GM12875 (cell line): ENCODE data around the gene CLEC4F.

ENCODE experiments used
- H3K4me3 ChIP-seq: one replicate; pipeline ENCODE4 v1.5.1; 2011; ENCODE audit warnings: low read depth, low read length, control low read depth
- CTCF ChIP-seq: IDR thresholded peaks from 2 replicates; pipeline ENCODE4 v1.5.1; 2011; ENCODE audit warnings: low read depth, mild to moderate bottlenecking, control low read depth, inconsistent platforms, low read length, moderate library complexity, borderline replicate concordance; ENCODE audit not compliant: insufficient read depth

CLEC4F gene, protein sequence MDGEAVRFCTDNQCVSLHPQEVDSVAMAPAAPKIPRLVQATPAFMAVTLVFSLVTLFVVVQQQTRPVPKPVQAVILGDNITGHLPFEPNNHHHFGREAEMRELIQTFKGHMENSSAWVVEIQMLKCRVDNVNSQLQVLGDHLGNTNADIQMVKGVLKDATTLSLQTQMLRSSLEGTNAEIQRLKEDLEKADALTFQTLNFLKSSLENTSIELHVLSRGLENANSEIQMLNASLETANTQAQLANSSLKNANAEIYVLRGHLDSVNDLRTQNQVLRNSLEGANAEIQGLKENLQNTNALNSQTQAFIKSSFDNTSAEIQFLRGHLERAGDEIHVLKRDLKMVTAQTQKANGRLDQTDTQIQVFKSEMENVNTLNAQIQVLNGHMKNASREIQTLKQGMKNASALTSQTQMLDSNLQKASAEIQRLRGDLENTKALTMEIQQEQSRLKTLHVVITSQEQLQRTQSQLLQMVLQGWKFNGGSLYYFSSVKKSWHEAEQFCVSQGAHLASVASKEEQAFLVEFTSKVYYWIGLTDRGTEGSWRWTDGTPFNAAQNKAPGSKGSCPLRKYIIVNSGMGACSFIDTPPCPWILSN

DNA sequence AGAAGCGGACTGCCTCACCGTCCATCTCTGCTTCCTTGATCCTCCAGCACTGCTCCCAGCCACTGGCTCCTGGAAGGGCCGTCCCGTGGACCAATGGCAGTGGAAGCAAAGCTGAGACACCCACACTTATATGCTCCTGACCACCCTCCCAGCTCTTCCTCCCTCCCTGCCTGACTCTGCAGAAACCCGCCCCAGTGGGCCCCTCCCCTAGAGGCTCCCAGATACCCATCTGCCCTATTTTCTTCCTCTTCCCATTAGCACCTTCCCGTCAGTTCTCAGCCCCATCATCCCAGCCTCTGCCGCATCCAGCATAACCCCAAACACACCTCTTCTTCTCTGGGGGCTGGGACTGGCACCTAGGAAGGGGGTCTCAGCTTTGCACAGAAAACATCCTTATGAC, at the start of gene CLEC4F:
Gene CLEC4F, minus strand, starts transcription at position 101 of the 400 bp plus-strand sequence. Its CDS starts 76 bp downstream, at position 25.
- TF ChIP-seq CTCF: no peak
- H3K4me3 ChIP-seq: no peak within 1 kb of the TSS

GRCh38 chr2:70868970-70869369, 48.6 kb upstream of the CLEC4F start:
- TF ChIP-seq CTCF: no peak
- no peak overlapping the region for H3K4me3 ChIP-seq

DNA sequence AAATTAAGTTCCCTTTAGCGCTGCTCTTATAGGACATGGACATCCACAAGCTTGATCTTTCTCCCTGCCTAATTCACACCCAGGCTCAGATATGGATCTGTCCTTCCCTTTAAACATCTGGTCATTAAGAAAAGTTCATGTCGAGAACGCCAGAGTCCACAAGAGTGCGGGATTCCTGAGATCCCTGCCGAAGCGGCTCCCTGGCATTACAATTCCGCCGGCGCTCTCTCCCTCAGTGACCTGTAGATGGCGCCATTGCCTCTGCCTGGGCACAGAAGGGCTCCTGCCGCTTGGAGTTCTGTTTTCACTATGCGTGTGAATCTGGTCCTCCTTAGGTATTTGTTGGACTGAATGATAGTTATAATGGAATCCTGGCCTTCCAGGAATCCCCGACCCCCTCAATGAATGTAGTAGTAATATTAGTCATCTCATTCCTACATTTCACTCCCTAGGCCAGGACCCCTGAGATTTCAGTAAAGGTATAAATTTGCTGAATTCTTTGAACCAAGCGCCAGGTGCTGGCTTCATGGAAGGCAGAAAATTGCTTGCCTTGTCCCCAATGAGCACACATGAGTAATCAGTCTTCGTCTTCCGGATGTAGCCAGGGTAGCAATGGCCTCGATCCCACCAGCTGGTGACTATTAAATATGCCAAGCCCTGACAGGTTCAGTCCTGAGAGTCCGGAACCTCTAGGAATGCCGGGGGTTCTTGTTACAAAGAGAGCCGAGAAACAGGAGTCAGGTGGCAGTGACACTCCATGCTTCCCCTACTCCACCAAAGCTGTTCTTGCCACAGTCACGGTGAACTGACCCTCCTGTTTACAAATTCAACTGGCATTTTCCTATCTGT, 41.6 kb upstream of the CLEC4F start:
- peak; percentile 97 for TF ChIP-seq CTCF
- H3K4me3 ChIP-seq: no peak overlapping the region

DNA sequence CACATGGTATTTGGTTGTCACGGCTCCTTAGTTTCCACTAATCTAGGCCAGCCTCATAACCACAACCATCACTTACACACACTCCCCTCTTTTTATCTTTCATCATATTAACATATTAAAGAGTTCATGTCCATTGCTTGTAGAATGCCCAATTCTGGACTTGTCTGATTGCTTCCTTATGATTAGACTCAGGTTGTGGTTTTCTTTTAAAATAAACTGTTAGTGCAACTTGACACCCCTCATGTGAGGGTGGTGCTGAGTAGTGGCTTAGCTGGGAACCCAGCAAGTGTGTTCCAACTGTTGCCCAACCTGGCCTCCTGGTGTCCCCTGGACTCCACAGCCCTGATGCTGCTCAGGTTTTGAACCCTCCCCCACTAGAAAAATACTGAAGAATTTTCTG, 35.3 kb upstream of the CLEC4F start:
- H3K4me3 ChIP-seq: no peak overlapping the region
- no peak for TF ChIP-seq CTCF

DNA sequence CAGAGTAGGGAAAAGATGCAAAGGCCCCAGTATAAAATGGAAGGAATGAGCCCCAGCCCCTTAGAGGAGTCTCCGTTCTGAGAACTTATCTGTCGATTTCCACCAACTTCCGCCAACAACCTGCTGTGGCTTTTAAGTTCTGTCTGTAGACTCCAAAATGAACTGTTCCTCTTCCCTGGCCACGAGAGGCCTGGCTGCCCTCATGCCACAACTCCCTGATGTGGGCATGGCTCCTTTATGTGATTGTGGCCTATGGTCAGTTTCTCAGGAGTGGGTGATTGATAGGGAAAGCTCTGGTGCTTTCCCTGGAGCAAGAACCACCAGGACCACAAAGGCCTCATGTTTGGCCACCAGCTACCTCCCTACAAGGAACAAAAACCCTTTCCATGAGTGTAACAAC, 34.0 kb upstream of the CLEC4F start:
- H3K4me3 ChIP-seq: no peak overlapping the region
- TF ChIP-seq CTCF: no peak

DNA sequence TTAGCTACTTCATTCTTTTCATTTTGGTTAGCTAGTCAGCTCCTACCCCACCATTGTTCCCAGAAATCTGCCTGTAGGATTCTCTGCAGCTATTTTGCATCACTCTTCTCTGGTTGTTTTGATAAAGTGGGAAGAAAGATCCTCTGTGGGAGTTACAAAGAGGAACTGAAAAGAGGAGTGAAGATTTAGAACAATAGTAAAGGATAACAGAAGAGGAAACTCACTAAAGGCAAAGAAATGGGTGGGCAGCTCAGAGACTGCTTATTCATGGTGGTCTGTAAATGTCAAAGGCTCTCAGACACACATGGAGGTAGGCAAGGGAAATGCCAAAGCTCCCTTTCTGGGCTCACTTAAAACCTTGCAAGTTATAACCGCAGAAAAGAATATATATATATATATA, 32.4 kb upstream of the CLEC4F start:
- H3K4me3 ChIP-seq: no peak overlapping the region
- TF ChIP-seq CTCF: no peak

DNA sequence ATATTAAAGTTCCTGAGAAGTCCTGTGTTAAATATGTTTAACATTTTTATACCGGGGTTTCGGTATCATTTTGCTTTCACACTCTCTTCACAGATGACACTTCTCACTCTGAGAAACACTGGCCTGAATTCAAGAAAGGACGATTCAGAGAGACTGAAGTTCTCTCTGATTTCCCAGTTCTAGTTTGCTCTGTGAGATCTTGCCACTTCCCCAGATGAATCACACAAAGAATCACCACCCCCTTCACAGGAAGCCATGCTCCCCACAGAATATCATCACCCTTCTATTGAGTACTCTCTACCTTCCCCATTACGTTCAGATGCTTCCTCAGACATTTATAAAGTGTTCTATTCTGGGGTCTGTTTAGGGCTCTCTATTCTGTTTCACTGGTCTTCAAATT, 31.3 kb upstream of the CLEC4F start:
- H3K4me3 ChIP-seq: no peak overlapping the region
- no peak for TF ChIP-seq CTCF
